Activated CD4-positive, alpha-beta T cell treated with anti-CD3 and anti-CD28 coated beads, Interleukin-2, Interleukin-6, amounts not matched to agents 100 ng/mL and 50 ng/mL, durations not matched to agents 16 hours and 8 hours (primary cell): ENCODE results near the gene EXD3.
"Not testable (repeated sequence)": the region's sequence is repeated elsewhere in the genome, so short reads cannot be mapped to it uniquely, and the experiment has no call there.

Experiments
- DNase-seq: peaks from one replicate; pipeline ENCODE4 v3.0.0-alpha.2; 2020

The EXD3 gene

GRCh38 chr9:137458194-137459151 is 35.5 kb upstream of the EXD3 start:
- DNase-seq = no peak

GRCh38 chr9:137457406-137458193 is 34.6 kb upstream of the EXD3 start:
- no peak for DNase-seq

GRCh38 chr9:137456864-137457405 is 34.0 kb upstream of the EXD3 start:
- no peak for DNase-seq

GRCh38 chr9:137456061-137456863 is 33.3 kb upstream of the EXD3 start:
- DNase-seq = no peak

- DNase-seq = no peak
These were observed 32.5 kb upstream of the EXD3 start for GRCh38 chr9:137455359-137455991.

- no peak for DNase-seq
These were observed 31.8 kb upstream of the EXD3 start for GRCh38 chr9:137454597-137455358.

GRCh38 chr9:137454145-137454596 is 31.2 kb upstream of the EXD3 start:
- DNase-seq = no peak

GRCh38 chr9:137453643-137454081 is 30.7 kb upstream of the EXD3 start:
- DNase-seq = peak; percentile 80

- DNase-seq = no peak
These were observed 30.0 kb upstream of the EXD3 start for GRCh38 chr9:137452761-137453642.

GRCh38 chr9:137452006-137452760 is 29.2 kb upstream of the EXD3 start:
- no peak for DNase-seq

GRCh38 chr9:137451264-137452005 is 28.5 kb upstream of the EXD3 start:
- DNase-seq = not testable (repeated sequence)

GRCh38 chr9:137450539-137451222 is 27.7 kb upstream of the EXD3 start:
- not testable (repeated sequence) for DNase-seq

- DNase-seq = no peak
These were observed 27.1 kb upstream of the EXD3 start for GRCh38 chr9:137449931-137450538.

- no peak for DNase-seq
These were observed 26.3 kb upstream of the EXD3 start for GRCh38 chr9:137449081-137449844.

GRCh38 chr9:137448602-137448962 is 25.6 kb upstream of the EXD3 start:
- DNase-seq = no peak

GRCh38 chr9:137447722-137448601 is 25.0 kb upstream of the EXD3 start:
- DNase-seq = no peak
